NCI-H748 (cell line): ENCODE measurements around the gene UFSP2.

Experiments
- DNase-seq: peaks from one replicate; lab custom pipeline; 2025; ENCODE audit not compliant: unreplicated experiment; lab: John Stamatoyannopoulos, UW

UFSP2 gene

DNA sequence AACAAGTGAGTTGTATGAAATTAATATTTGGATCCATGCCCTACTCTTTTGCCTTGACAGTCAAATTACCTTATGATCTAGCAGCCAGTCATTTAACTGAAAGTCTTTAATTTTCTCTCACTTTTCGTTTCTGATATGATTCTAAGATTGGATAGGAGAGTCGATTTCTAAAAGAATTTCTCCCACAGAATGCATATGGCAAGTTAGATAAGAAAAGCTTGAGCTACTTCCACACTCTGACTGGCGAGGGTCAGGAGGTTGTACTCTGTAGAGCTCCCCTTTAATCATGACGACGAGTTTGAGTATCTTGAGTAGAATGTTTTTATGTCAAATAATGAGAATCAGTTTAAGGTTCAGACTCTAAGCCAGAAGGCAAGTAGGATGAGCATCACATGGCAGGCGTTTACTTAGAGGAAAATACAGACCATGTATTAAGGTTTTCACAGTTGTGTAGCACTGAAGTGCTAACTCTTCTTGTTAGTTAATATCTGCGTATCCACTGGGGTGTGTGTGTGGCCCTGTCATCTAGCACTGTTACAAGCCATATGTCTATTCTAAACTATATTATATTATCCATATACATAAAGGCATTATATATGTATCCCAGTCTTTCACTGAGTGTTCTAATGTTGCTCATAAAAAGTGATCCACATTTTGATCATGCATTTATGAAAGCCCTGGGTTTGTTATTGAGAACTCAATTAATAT lies 67.9 kb downstream of the UFSP2 start:
- no peak for DNase-seq

DNA sequence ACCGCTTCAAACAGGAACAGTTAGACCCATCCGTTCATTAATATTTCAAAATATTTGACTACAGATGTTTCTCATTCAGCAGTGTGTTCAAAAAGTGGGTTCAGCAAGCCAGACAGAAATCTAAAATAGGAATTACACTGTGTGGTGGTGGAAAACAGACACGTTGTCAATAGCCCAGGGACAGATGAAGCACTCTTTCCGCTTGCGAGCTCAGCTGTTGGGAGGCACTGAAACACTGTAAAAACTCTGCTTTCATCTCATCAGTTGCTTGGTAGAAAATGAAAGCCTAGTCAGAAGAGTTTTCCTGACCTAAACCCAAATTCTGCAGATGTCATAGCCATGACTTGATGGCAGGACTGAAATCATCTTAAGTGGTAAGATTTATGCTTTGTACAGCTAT lies 68.6 kb downstream of the UFSP2 start:
- DNase-seq: no peak

DNA sequence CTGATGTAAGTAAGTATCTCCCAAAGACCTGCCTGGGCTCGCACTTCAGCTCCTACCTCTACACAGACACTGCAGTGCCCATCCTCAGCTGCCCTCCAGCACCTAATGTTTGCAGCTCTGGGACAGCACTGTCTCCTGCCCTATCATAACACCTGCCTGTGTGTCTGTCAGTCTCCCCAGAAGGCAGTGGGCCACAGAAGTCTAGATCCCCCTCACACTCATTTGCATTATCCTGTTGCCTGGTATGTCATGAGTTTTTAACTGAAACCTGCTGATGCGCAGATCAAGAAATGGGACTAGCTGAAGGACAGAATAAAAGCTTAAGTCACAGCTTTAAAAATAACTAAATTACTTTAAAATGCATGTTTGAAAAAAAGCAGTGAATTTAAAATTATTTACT lies 73.0 kb downstream of the UFSP2 start:
- no peak for DNase-seq

DNA sequence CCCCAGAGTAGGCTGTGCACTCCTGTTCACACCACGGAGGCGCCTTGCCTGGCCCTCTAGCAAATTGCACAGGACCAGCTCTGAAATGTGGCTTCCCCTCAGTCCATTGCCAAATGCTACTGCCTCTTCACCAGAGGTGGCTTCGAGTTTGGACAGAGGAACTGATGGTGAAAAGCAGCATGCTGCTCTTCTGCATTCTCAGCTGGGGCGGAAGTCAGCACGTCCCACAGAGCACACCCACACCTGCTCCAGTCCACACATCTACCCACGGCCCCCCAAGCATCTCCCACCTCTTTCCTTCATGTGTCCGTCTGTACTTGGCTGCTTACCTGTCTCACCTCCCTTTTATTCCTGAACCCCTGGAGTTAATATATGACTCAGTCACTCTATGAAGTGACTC lies 73.6 kb downstream of the UFSP2 start:
- no peak for DNase-seq

DNA sequence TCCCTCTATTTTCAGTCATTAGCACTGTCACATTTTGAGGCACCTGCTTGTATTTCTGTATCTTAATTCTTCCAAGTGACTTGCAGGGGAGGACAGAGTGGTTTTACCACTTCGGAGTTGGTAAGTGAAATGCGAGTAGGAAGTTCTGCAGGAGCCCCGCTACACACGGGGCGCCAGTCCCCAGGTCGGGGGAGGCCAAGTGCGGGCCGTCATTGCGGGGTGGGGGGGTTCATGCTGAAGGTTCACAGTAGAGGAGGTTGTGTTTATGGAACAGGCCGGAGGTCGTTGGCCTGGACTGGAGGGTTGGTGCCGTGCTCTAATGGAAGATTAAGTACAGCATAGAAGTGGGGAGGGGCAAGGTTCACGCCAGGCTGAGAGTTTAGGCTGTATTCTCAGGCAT lies 74.1 kb downstream of the UFSP2 start:
- DNase-seq: no peak
